H4 (cell line): ENCODE results near the gene DPYD. TPM values are rescaled to one million over a fixed set of nuclear protein-coding genes. Genes with fewer than 3 reads are reported as not detected.

Experiments
- DNase-seq: peaks from one replicate; pipeline ENCODE4 v3.0.0-alpha.2; 2015; ENCODE audit warnings: low spot score
- total RNA-seq: library from RNA; depleted of rRNA; stranded (reverse); fragments of >200 nt; shearing (Covaris generic); gene quantifications from 2 replicates; pipeline ENCODE4 v1.2.3, GENCODE V29; 2014

DPYD gene
- total RNA-seq, 1 experiment from 2014 or later = 18.2 TPM

DNA sequence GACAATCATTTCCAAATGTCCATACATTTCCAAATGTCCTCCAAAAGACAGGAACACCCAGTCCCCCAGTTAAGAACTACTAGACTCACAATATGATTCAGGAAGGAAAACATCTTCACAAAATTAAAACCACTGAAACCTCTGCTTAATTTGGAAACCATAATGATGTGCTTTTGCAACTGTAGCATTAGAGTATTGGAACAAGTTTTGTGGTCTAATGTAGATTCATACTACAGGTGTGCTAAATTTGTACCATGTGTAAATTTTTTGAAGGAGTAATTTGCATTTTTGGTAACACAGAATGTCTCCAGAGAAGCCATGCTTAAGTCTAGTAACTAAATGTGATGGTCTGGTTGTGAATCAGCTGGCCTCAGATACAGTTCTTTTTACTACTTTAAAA is 129.6 kb downstream of the DPYD start:
- DNase-seq = no peak

DNA sequence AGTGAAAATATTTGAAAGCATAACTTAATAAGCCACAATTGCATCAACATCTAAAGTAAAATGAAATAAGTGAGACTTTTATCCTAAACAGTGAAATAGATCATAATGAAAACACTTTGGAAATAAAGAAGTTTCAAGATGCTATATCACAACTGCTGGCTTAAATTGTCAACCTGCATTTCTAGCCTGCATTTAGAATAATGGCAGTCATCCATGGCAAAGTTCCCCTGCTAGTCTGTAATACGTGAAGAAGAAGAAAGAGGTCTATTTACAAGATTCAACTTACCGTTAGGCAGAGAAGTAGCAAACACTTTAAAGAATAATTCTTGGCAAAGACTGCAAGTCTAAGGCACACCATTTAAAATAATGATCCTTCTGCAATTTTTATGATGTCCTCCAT is 133.6 kb downstream of the DPYD start:
- no peak for DNase-seq

DNA sequence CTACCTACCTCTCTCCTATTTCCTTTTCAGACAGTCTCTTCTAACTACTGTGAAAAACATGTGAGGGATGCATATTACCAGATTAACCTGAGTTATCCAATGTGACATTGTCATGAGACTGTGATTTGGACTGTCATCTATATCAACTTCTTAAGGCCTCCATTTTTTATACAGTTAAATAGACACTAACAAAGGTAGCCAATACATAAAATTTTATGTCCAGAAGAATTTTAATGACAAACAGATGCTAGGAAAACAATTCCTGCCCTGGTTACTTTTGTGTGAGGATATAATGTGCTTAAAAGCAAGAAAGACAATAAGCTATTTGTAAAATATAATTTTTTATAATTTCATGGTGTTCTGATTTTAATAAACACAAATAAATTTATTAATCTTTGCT is 136.2 kb downstream of the DPYD start:
- no peak for DNase-seq

- no peak for DNase-seq
Measured at GRCh38 chr1:97783751-97784150, 137.1 kb downstream of the DPYD start.

DNA sequence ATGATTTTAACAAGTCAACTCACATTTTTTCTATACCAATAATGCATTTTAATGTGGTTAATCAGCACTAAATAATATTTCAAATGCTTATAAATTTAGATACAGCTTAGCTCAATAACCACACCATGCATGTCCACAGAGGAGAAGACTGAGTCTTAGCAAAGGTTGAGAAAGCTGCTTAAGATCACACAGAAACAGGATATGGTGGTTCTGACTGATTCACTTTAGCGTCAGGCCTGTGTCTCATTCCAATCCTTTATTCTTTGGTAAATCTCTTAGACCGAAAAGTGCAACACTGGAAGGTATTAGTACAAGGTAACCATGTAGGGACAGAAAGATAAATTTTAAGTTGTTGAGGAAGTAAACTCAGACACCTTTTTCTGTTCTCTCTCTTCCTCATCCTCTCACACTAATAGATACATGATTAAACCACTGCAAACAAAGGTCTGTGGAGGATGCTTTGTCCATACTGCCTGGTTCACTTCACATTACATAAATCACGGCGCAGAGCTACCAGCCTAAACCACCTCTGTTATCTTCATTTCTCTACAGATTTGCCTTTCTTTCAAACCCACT is 139.0 kb downstream of the DPYD start:
- DNase-seq = no peak

DNA sequence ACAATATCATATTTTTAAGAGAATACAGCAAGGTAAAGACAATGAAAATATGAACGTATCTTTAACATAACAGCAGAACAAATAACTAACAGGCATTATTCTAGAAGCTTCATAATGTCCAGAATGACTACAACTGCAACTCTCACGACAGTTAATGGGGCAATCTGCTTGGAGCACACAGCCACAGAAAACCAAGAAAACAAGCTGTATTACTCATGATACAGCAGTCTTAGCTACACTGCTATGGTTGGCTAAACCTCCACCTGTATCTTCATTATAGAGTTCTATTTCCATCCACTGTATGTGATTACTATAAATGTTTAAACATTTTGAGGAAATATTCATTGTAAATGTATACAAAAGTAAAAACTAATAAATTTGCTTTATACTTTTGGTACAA is 139.9 kb downstream of the DPYD start:
- DNase-seq = no peak

DNA sequence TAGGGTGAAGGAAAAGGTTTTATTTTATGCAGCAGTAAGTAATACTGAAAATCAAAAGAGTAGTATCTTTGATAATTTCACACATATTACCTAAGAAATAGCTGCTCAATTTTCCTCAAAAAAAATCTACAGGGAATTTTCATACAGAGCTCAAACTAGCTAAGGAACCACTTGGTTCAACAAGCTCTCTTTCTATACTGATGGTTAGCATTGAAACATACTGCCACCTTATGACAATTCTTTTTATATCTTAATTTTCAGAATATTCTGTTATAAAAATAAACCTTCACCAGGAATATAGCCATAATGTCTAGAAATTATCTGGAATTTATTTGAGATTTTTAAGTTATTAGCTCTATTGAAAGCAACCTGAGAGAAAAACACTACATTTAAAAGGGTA is 142.1 kb downstream of the DPYD start:
- DNase-seq = no peak

- no peak for DNase-seq
Measured at GRCh38 chr1:97770376-97770775, 150.5 kb downstream of the DPYD start.

- DNase-seq = no peak
Measured at GRCh38 chr1:97767381-97767780, 153.5 kb downstream of the DPYD start.

DNA sequence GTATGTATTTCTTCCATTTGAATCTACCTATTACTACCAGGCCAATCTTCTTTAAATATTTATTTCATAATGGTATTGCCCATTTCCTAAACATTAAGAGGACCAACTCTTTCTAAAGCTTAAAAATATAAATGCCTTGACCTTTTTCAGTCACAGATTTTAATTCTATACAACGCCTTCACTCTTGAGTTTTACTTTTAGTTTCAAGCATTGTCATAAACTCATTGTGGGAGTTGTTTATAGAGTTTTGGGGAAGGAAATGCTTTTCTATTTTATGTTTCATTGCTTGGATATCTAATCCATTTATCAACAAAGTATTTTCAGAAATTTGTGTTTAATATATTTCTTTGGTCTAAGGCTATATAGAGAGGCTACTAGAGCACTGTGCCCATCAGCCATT is 155.8 kb downstream of the DPYD start:
- DNase-seq = no peak

GRCh38 chr1:97761637-97762036 is 159.2 kb downstream of the DPYD start:
- no peak for DNase-seq

DNA sequence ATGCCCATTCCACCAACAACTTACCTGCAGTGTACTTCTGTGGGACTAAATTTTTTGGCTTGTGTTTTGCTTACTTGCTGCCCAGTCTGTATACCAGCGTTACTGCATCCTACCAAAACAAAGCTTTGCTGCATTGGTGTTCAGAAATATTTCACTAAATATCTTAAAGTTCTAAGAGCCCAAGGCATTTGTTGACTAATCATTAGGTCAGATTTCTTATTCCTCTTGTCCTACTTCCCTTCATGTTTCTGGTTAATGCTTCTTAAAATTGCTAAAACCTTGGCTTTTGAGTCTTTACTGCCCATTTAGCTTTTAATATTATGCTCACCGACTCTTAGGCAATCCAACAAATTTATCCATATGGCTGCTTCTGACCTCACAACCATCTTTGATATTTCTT is 161.8 kb downstream of the DPYD start:
- no peak for DNase-seq

- DNase-seq = no peak
Measured at GRCh38 chr1:97758541-97759057, 162.2 kb downstream of the DPYD start.

DNA sequence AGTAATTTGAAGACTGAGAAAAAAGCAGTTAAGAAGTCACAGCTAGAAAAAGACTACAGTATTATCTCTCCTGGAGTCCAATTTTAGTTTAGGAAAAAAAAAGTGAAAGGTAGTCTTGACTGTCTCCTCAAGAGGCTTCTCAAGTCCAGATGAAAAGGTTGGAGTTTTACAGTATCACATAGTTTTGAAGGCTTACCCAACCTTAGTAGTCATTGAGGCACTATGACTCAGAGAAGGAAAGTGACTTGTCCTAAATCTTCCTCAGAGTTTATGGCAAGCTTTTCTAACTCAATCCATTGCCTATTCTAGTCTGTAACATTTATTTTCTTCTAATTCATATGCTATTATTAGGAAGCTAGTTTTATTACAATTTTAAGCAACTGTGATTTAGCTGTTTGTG is 174.9 kb downstream of the DPYD start:
- DNase-seq = no peak

GRCh38 chr1:97744977-97745376 is 175.9 kb downstream of the DPYD start:
- no peak for DNase-seq

- DNase-seq = no peak
Measured at GRCh38 chr1:97743129-97743528, 177.7 kb downstream of the DPYD start.

DNA sequence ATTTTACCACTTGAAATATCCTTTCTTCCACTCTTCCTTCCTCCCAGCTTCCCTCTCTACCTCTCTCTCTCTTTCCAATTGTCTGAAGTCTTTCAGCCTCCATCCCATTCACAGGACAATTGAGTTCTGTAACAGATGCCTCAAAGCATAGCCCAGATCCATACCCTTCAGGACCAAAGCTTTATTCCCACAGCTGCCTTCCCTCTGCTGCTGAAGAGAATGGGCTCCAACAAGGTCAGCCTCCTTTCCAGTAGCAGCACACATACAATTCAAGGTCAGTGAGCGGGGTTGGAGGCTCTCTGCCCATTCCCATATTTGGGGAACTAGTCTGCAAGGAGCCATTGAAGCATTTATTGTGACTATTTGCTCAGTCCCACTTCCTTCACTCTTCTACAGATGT is 179.9 kb downstream of the DPYD start:
- no peak for DNase-seq

DNA sequence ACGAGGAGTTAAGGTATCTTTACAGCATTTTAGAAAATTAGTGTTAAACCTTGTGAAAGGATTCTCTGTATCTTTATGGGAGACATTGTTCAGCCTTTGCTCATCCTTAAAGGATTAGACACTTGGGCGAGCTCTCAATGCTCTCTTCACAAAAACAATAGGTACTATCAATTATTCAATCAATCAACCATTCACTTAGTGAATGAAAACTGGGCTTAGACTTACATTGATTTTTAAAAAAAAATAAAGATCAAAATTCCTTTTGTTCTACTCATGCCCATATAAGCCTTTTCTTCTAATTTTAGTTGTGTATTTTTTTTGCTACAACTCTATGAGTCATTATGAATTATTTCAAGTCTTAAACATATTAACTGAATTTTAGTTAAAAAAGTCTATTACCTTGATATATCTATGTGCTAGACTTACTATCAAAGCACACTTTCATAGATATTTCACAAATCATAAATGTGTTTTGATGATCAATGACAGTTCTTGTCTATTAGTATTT is 181.2 kb downstream of the DPYD start:
- DNase-seq = no peak

GRCh38 chr1:97738270-97738669 is 182.6 kb downstream of the DPYD start:
- no peak for DNase-seq

DNA sequence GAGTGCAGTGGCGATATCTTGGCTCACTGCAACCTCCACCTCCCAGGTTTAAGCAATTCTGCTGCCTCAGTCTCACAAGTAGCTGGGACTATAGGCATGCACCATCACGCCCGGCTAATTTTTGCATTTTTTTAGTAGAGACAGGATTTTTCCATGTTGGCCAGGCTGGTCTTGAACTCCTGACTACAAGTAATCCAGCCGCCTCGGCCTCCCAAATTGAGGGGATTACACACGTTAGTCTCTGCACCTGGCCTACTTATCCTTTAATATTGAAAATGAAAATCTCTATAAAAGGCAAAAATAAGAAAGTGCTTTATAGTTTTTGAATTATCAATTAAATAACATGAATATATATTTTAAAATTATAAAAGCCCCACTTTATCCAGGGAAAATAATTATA is 190.6 kb downstream of the DPYD start:
- DNase-seq = no peak

DNA sequence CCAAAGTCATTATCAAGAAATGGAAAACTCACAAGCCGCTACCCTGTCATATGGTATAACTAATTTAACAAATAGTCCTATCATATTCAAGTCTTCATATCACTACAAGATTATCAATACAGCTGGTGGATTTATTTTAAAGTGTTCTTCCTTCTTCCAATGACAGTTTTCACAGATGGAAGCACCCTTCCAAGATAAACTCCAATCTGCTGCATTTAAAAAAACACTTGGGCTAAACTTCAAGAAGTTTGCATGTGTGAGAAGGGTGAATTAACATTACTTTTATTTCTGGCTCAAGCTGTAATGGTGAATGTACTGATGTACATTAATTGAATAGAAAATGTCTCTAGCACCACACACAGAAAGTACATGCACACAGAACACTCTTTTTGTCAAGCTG is 192.4 kb downstream of the DPYD start:
- no peak for DNase-seq

GRCh38 chr1:97727029-97727428 is 193.8 kb downstream of the DPYD start:
- DNase-seq = no peak

DNA sequence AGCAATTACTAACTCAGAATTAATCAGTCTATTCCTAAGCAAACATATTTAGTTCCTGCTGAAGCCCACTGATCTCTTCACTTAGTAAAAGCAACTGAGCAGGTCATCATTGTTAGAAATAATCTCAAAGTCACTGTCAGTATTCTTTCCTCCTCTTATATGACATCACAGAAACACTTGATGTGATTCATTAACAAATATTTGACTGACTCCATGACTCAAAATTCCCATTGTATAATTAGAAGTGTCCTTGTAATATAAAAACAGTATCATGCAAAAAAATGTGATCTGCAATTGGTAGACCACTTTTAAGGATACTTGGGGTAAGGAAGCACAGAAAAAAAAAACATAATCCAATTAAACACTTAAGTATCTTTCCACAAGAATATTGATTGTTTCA is 194.4 kb downstream of the DPYD start:
- DNase-seq = no peak

GRCh38 chr1:97721221-97721620 is 199.6 kb downstream of the DPYD start:
- DNase-seq = no peak
